BE2C (cell line): ENCODE data around the gene GALR2.
"Not testable (repeated sequence)": the region's sequence is repeated elsewhere in the genome, so short reads cannot be mapped to it uniquely, and the experiment has no call there.

Experiments
- DNase-seq: peaks from one replicate; pipeline ENCODE4 v3.0.0-alpha.2; 2020
- H3K27me3 ChIP-seq: fragments of 250-450 bp; sonication (Bioruptor Pico); 2 replicates; pipeline ENCODE4 v1.5.1; 2020; ENCODE audit warnings: mild to moderate bottlenecking
- H3K36me3 ChIP-seq: fragments of 250-450 bp; sonication (Bioruptor Pico); 2 replicates; pipeline ENCODE4 v1.5.1; 2020; ENCODE audit warnings: mild to moderate bottlenecking
- H3K4me1 ChIP-seq: fragments of 250-450 bp; sonication (Bioruptor Pico); 2 replicates; pipeline ENCODE4 v1.5.1; 2020
- H3K4me3 ChIP-seq: 2 replicates; pipeline ENCODE4 v1.5.1; 2011; ENCODE audit warnings: low read depth, low read length
- H3K9me3 ChIP-seq: fragments of 250-450 bp; sonication (Bioruptor Pico); 2 replicates; pipeline ENCODE4 v1.5.1; 2020
- CTCF ChIP-seq: IDR thresholded peaks from 2 replicates; pipeline ENCODE4 v1.5.1; 2012; ENCODE audit warnings: mild to moderate bottlenecking, low read depth, low read length

Gene GALR2

GRCh38 chr17:76040376-76040775, 34.2 kb upstream of the GALR2 start:
- Histone ChIP-seq H3K27me3 (no peaks in the 10 kb centered on the region), H3K4me1 (no peaks in the 10 kb centered on the region), H3K4me3 (no peak overlapping the region), H3K9me3 (no peaks in the 10 kb centered on the region), H3K36me3 (peaks cover 71% of the 10 kb centered on the region)
- no peak for DNase-seq
- TF ChIP-seq CTCF: no peak

- H3K9me3 ChIP-seq, DNase-seq, H3K4me1 ChIP-seq, H3K4me3 ChIP-seq, H3K27me3 ChIP-seq: not testable (repeated sequence)
- peaks cover 85% of the 10 kb centered on the region for H3K36me3 ChIP-seq
These were observed 31.7 kb upstream of the GALR2 start for GRCh38 chr17:76042868-76043267.

- not testable (repeated sequence) for H3K4me3 ChIP-seq, H3K9me3 ChIP-seq
- H3K36me3 ChIP-seq: peaks cover 85% of the 10 kb centered on the region
These were observed 30.0 kb upstream of the GALR2 start for GRCh38 chr17:76044475-76045007.

GRCh38 chr17:76046064-76046463, 28.5 kb upstream of the GALR2 start:
- TF ChIP-seq CTCF: no peak
- Histone ChIP-seq H3K4me1 (no peaks in the 10 kb centered on the region), H3K36me3 (peaks cover 80% of the 10 kb centered on the region), H3K27me3 (no peaks in the 10 kb centered on the region), H3K4me3 (no peak overlapping the region), H3K9me3 (no peaks in the 10 kb centered on the region)
- no peak for DNase-seq

More at GRCh38 chr17:76044475-76045007, 30.0 kb upstream of the GALR2 start:
- H3K4me1 ChIP-seq, H3K27me3 ChIP-seq, DNase-seq: not testable (repeated sequence)

GRCh38 chr17:76048025-76048605, 26.5 kb upstream of the GALR2 start:
- Histone ChIP-seq H3K27me3 (no peaks in the 10 kb centered on the region), H3K4me1 (no peaks in the 10 kb centered on the region), H3K4me3 (no peak overlapping the region), H3K9me3 (no peaks in the 10 kb centered on the region), H3K36me3 (peaks cover 72% of the 10 kb centered on the region)
- TF ChIP-seq CTCF: no peak
- DNase-seq: no peak

GRCh38 chr17:76048711-76049110, 25.9 kb upstream of the GALR2 start:
- H3K9me3 ChIP-seq: no peaks in the 10 kb centered on the region
- DNase-seq: no peak
- H3K4me3 ChIP-seq: no peak overlapping the region
- no peak for TF ChIP-seq CTCF
- H3K27me3 ChIP-seq: no peaks in the 10 kb centered on the region
- peaks cover 71% of the 10 kb centered on the region for H3K36me3 ChIP-seq
- H3K4me1 ChIP-seq: no peaks in the 10 kb centered on the region

GRCh38 chr17:76049239-76049638, 25.3 kb upstream of the GALR2 start:
- no peaks in the 10 kb centered on the region for H3K4me1 ChIP-seq
- TF ChIP-seq CTCF: no peak
- no peaks in the 10 kb centered on the region for H3K9me3 ChIP-seq
- no peak overlapping the region for H3K4me3 ChIP-seq
- peaks cover 69% of the 10 kb centered on the region for H3K36me3 ChIP-seq
- H3K27me3 ChIP-seq: no peaks in the 10 kb centered on the region
- DNase-seq: no peak
